ENCODE results near the gene ATP11A. TPM values are rescaled to one million over a fixed set of nuclear protein-coding genes. Genes with fewer than 3 reads are reported as not detected.

Gene ATP11A
- total RNA-seq, 1 experiment from 2014 or later, result 80.4 TPM

GRCh38 chr13:112710855-112711527 is 21.2 kb downstream of the ATP11A start:
- H3K9me3 ChIP-seq (ENCODE audit: control insufficient read depth in 1 of 2, insufficient read depth in 1 of 2, low read depth in 1 of 2, low read length in 2 of 2), result no peaks in the 10 kb centered on the region
- peak overlapping the region; percentile 87 for H3K27ac ChIP-seq (ENCODE audit: low read depth, low read length)
- H3K4me2 ChIP-seq (ENCODE audit: low read length), result peak overlapping the region; percentile 86
- TF ChIP-seq EGR1 (IDR thresholded peaks at IDR 0.05; ENCODE audit: low read depth) (no peak), ATF3 (IDR thresholded peaks at IDR 0.05) (no peak), JUND (IDR thresholded peaks at IDR 0.05) (no peak), RAD21 (IDR thresholded peaks at IDR 0.05; ENCODE audit: low read depth) (no peak), SP1 (IDR thresholded peaks at IDR 0.05; ENCODE audit: low read depth) (no peak), SRF (IDR thresholded peaks at IDR 0.05; ENCODE audit: low read depth) (no peak), ZFX (IDR thresholded peaks at IDR 0.05) (no peak), ELF1 (IDR thresholded peaks at IDR 0.05; ENCODE audit: borderline replicate concordance, low read depth) (no peak), CEBPB (IDR thresholded peaks at IDR 0.05; ENCODE audit: low read depth) (no peak), POLR2A (IDR thresholded peaks at IDR 0.05; ENCODE audit: borderline replicate concordance, extremely low read depth, insufficient read depth, insufficient read length) (no peak), EZH2phosphoT487 (IDR thresholded peaks at IDR 0.05; ENCODE audit: borderline replicate concordance) (no peak), ZBTB33 (IDR thresholded peaks at IDR 0.05; ENCODE audit: extremely low read depth, insufficient replicate concordance, low read length) (no peak), YY1 (IDR thresholded peaks at IDR 0.05; ENCODE audit: extremely low read depth, insufficient replicate concordance, low read depth, low read length) (no peak), POLR2AphosphoS5 (IDR thresholded peaks at IDR 0.05; ENCODE audit: low read depth, low read length) (no peak), REST (IDR thresholded peaks at IDR 0.05; ENCODE audit: low read depth) (no peak), ZNF274 (IDR thresholded peaks at IDR 0.05; ENCODE audit: low read depth, low read length) (no peak), SIN3A (IDR thresholded peaks at IDR 0.05; ENCODE audit: low read depth) (no peak)
- RAD21 ChIA-PET (ENCODE audit: low non-redundant PET in 1 of 2, low total read pairs in 2 of 2, uncharacterized antibody in 2 of 2, unreplicated experiment in 2 of 2), result no interaction called here
- H3K27me3 ChIP-seq (ENCODE audit: insufficient read depth, low read length), result no peaks in the 10 kb centered on the region
- intact Hi-C loops (cut with micrococcal nuclease), result loop anchor here (1.0 to 2.0 kb wide), 2 partner anchors 12 to 20 kb away; partner anchors contain the start of gene ATP11A
- H3K9me2 ChIP-seq (ENCODE audit: insufficient read depth), result no peaks in the 10 kb centered on the region
- H3K4me3 ChIP-seq (replicated peaks in 1 of 2; ENCODE audit: low read depth in 1 of 2, low read length in 2 of 2), result peak overlapping the region; percentile 31 to 49
- H3K36me3 ChIP-seq (ENCODE audit: control insufficient read depth in 1 of 2, insufficient read depth in 2 of 2, low read length in 2 of 2), result no peaks in the 10 kb centered on the region; a peak in 1 of 4 replicates
- peak overlapping the region; percentile 59 for H3K9ac ChIP-seq (ENCODE audit: low read length)
- DNase-seq (ENCODE audit: low read depth, low spot score) (no peak), ATAC-seq (0 out of 2 replicates have a peak, but pooled peaks have one; percentile 2)
- no peaks in the 10 kb centered on the region for H4K20me1 ChIP-seq (ENCODE audit: insufficient read depth)
- no peak overlapping the region for H2AFZ ChIP-seq (ENCODE audit: low read depth, low read length, poor library complexity, severe bottlenecking)
- no TSS peak for BruUV-seq (replicated peaks)
- CTCF ChIA-PET, result no interaction called here
- H3K79me2 ChIP-seq (ENCODE audit: insufficient read depth, low read length), result peaks cover 73% of the 10 kb centered on the region
- POLR2A ChIA-PET, result no interaction called here
- peaks cover 44 to 55% of the 10 kb centered on the region in 2 experiments for H3K4me1 ChIP-seq (ENCODE audit: control insufficient read depth in 1 of 2, insufficient read depth in 2 of 2, low read length in 2 of 2)

Measured in HCT116 (cell line).